ENCODE data around the gene CLDN6.

Gene CLDN6

DNA sequence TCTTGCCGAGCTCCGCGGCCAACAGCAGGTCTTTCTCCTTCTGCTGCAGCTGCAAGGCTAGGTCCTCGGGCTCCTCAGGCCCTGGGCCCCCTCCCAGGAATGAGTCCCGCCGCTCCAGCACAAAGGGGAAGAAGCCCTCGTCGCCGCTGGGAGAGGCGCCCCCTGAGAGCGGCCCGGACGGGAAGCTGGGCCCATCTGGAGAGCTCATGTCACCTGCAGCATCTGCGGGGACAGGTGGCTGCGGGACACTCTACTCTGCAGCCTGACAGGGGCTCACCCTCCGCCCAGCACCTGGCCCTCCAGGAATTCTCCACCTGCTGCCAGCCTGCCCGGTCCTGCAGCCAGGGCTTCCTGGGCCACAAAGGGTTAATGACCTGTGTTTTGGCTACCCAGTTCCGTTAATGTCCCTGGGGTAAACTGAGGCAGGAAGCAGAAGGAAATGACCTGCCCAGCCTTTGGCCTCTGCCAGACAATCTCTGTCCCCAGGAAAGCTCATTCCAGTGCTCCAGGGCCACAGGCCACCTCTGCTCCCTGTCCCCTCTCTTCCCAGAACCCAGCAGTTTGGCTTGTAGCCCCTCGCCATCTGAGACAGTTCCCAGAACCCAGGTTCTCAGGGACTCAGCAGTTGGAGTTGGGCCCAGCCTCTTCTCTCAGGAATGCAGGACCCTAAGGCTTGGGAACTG, 17.4 kb upstream of the CLDN6 start:
- Histone ChIP-seq H3K27me3 (ENCODE audit: insufficient read depth, low read length) (peaks cover 17% of the 10 kb centered on the region), H2AFZ (ENCODE audit: low read length) (no peak overlapping the region), H3K36me3 (ENCODE audit: insufficient read depth, low read length) (no peaks in the 10 kb centered on the region), H3K4me1 (ENCODE audit: insufficient read depth, low read length, severe bottlenecking) (no peaks in the 10 kb centered on the region), H3K9ac (ENCODE audit: low read length) (no peak overlapping the region), H3K4me2 (ENCODE audit: low read length) (no peak overlapping the region), H3K4me3 (ENCODE audit: low read depth, low read length, poor library complexity, severe bottlenecking) (no peak overlapping the region), H3K27ac (ENCODE audit: low read depth, low read length, poor library complexity, severe bottlenecking) (no peak overlapping the region), H3K79me2 (ENCODE audit: insufficient read depth, low read length) (no peaks in the 10 kb centered on the region), H3K9me2 (ENCODE audit: low read depth, low read length) (no peaks in the 10 kb centered on the region), H3K9me3 (ENCODE audit: low read length) (no peaks in the 10 kb centered on the region), H4K20me1 (ENCODE audit: insufficient read depth, low read length) (no peaks in the 10 kb centered on the region), H3F3A (ENCODE audit: insufficient read depth, low read length) (no peaks in the 10 kb centered on the region)
- no peak for TF ChIP-seq EZH2 (IDR thresholded peaks at IDR 0.05; ENCODE audit: borderline replicate concordance, low read length)

DNA sequence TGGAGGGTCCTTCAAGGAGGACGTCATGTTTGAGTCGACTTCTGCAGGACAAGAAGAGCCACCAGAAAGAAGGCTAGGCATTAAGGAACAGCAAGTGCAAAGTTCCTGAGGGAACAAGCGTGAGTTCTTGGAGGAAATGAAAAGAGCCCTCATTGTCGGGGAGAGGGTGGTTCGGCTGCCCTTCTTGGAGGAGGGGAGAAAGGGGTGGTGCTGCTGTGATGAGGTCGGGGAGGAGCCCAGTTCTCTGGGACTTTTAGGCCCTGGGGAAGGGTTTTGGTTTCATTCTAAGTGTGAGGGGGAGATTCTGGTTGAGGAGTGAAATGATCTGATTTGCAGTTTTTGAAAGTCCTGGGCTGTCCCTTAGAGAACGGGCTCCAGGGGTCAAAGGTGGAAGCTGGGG, 14.6 kb upstream of the CLDN6 start:
- Histone ChIP-seq H3K9ac (ENCODE audit: low read length) (no peak overlapping the region), H3K79me2 (ENCODE audit: insufficient read depth, low read length) (no peaks in the 10 kb centered on the region), H3K4me1 (ENCODE audit: insufficient read depth, low read length, severe bottlenecking) (peaks cover 4% of the 10 kb centered on the region), H3K27ac (ENCODE audit: low read depth, low read length, poor library complexity, severe bottlenecking) (no peak overlapping the region), H3K4me3 (ENCODE audit: low read depth, low read length, poor library complexity, severe bottlenecking) (no peak overlapping the region), H2AFZ (ENCODE audit: low read length) (no peak overlapping the region), H3F3A (ENCODE audit: insufficient read depth, low read length) (no peaks in the 10 kb centered on the region), H3K4me2 (ENCODE audit: low read length) (no peak overlapping the region), H3K27me3 (ENCODE audit: insufficient read depth, low read length) (peaks cover 12% of the 10 kb centered on the region), H3K9me2 (ENCODE audit: low read depth, low read length) (no peaks in the 10 kb centered on the region), H3K9me3 (ENCODE audit: low read length) (no peaks in the 10 kb centered on the region), H4K20me1 (ENCODE audit: insufficient read depth, low read length) (no peaks in the 10 kb centered on the region), H3K36me3 (ENCODE audit: insufficient read depth, low read length) (no peaks in the 10 kb centered on the region)
- TF ChIP-seq, protein P1, sequence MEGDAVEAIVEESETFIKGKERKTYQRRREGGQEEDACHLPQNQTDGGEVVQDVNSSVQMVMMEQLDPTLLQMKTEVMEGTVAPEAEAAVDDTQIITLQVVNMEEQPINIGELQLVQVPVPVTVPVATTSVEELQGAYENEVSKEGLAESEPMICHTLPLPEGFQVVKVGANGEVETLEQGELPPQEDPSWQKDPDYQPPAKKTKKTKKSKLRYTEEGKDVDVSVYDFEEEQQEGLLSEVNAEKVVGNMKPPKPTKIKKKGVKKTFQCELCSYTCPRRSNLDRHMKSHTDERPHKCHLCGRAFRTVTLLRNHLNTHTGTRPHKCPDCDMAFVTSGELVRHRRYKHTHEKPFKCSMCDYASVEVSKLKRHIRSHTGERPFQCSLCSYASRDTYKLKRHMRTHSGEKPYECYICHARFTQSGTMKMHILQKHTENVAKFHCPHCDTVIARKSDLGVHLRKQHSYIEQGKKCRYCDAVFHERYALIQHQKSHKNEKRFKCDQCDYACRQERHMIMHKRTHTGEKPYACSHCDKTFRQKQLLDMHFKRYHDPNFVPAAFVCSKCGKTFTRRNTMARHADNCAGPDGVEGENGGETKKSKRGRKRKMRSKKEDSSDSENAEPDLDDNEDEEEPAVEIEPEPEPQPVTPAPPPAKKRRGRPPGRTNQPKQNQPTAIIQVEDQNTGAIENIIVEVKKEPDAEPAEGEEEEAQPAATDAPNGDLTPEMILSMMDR (IDR thresholded peaks at IDR 0.05; ENCODE audit: low read length): no peak
- TF ChIP-seq EZH2 (IDR thresholded peaks at IDR 0.05; ENCODE audit: borderline replicate concordance, low read length): no peak

- H3K36me3 ChIP-seq (ENCODE audit: insufficient read depth, low read length): peaks cover 11% of the 10 kb centered on the region
- no peak for TF ChIP-seq EZH2 (IDR thresholded peaks at IDR 0.05; ENCODE audit: borderline replicate concordance, low read length)
- TF ChIP-seq, protein P1 (IDR thresholded peaks at IDR 0.05; ENCODE audit: low read length): no peak
- H3K27me3 ChIP-seq (ENCODE audit: insufficient read depth, low read length): peaks cover 12% of the 10 kb centered on the region
- no peak overlapping the region for H3K4me3 ChIP-seq (ENCODE audit: low read depth, low read length, poor library complexity, severe bottlenecking)
- no peaks in the 10 kb centered on the region for H4K20me1 ChIP-seq (ENCODE audit: insufficient read depth, low read length)
- H3K79me2 ChIP-seq (ENCODE audit: insufficient read depth, low read length): no peaks in the 10 kb centered on the region
- H3K9ac ChIP-seq (ENCODE audit: low read length): no peak overlapping the region
- no peak overlapping the region for H3K4me2 ChIP-seq (ENCODE audit: low read length)
- H3K9me2 ChIP-seq (ENCODE audit: low read depth, low read length): no peaks in the 10 kb centered on the region
- no peaks in the 10 kb centered on the region for H3F3A ChIP-seq (ENCODE audit: insufficient read depth, low read length)
- no peak overlapping the region for H3K27ac ChIP-seq (ENCODE audit: low read depth, low read length, poor library complexity, severe bottlenecking)
- no peak overlapping the region for H2AFZ ChIP-seq (ENCODE audit: low read length)
- peaks cover 4% of the 10 kb centered on the region for H3K4me1 ChIP-seq (ENCODE audit: insufficient read depth, low read length, severe bottlenecking)
- H3K9me3 ChIP-seq (ENCODE audit: low read length): no peaks in the 10 kb centered on the region
Observed at GRCh38 chr16:3030222-3031212, 12.5 kb upstream of the CLDN6 start.

Measured in OCI-LY1 (cell line).